Measurements from ENCODE around the gene TMEM178B. TPM values are rescaled to one million over a fixed set of nuclear protein-coding genes. Genes with fewer than 3 reads are reported as not detected.

The TMEM178B gene
- total and polyA plus RNA-seq, 10 of the 15 experiments (the other 5 are each of a cell fraction or from before 2014, with no cell fraction given), result 0.01 to 1.1 (median 0.04) TPM; not detected in 2

- H3K36me3 ChIP-seq (ENCODE audit: control insufficient read depth in 2 of 2, insufficient read depth in 2 of 2, low read length in 1 of 2), result no peaks in the 10 kb centered on the region
- no peak overlapping the region for H2AFZ ChIP-seq (ENCODE audit: control insufficient read depth, low read depth, low read length)
- no peaks in the 10 kb centered on the region for H4K20me1 ChIP-seq (ENCODE audit: control insufficient read depth, insufficient read depth)
- H3K9me3 ChIP-seq (replicated peaks; ENCODE audit: control insufficient read depth, insufficient read depth, low read length), result no peaks in the 10 kb centered on the region; the same call in 2 of the 3 replicates
- SMC1A ChIA-PET (ENCODE audit: uncharacterized antibody, unreplicated experiment), result no interaction called here
- DNase-seq (ENCODE audit: low read depth, low spot score) (no peak), FAIRE-seq (no peak), ATAC-seq (no peak)
- no peaks in the 10 kb centered on the region for H3K4me1 ChIP-seq (ENCODE audit: control insufficient read depth, insufficient read depth, low read length)
- WGBS (ENCODE audit: insufficient coverage, insufficient replicate concordance, low lambda C conversion rate, missing lambda C conversion rate), result 0% methylated on average over 2 of the region's 2 CpGs
- CTCF ChIA-PET, result no interaction called here
- H3K4me2 ChIP-seq (ENCODE audit: control insufficient read depth, insufficient read depth), result no peak overlapping the region
- H3K79me2 ChIP-seq (ENCODE audit: control insufficient read depth, insufficient read depth, low read length), result no peaks in the 10 kb centered on the region
- TF ChIP-seq PBX3 (IDR thresholded peaks at IDR 0.05; ENCODE audit: insufficient replicate concordance, low read depth, low read length), result no peak
- no peak for TF ChIP-seq KAT2A (conservative IDR thresholded peaks at IDR 0.05; ENCODE audit: control insufficient read depth, low read depth, low read length)
- TF ChIP-seq SUPT20H (IDR thresholded peaks at IDR 0.05; ENCODE audit: borderline replicate concordance, control insufficient read depth, low read depth, low read length), result no peak
- no peak overlapping the region for H3K4me3 ChIP-seq
- no TSS peak for BruUV-seq (replicated peaks)
- in situ Hi-C loops (cut with MboI), result no loop called here
- RAD21 ChIA-PET (ENCODE audit: unreplicated experiment), result no interaction called here
- H3K27me3 ChIP-seq (replicated peaks in 1 of 2; ENCODE audit: control insufficient read depth in 2 of 2, insufficient read depth in 2 of 2, low read length in 1 of 2), result no peaks in the 10 kb centered on the region
- POLR2A ChIA-PET, result no interaction called here
- no peak overlapping the region for H3K27ac ChIP-seq (ENCODE audit: control insufficient read depth, insufficient read depth)
- H3K9ac ChIP-seq (ENCODE audit: control insufficient read depth, insufficient read depth, low read length), result no peak overlapping the region
- intact Hi-C loops (cut with micrococcal nuclease; ENCODE audit: unreplicated experiment), result no loop called here
Observed at GRCh38 chr7:141361479-141361878, 287.6 kb downstream of the TMEM178B start.

GRCh38 chr7:141361960-141362359 lies 288.1 kb downstream of the TMEM178B start:
- Histone ChIP-seq H3K79me2 (ENCODE audit: control insufficient read depth, insufficient read depth, low read length) (no peaks in the 10 kb centered on the region), H4K20me1 (ENCODE audit: control insufficient read depth, insufficient read depth) (no peaks in the 10 kb centered on the region), H3K9me3 (replicated peaks; ENCODE audit: control insufficient read depth, insufficient read depth, low read length) (no peaks in the 10 kb centered on the region; the same call in 2 of the 3 replicates), H3K36me3 (ENCODE audit: control insufficient read depth in 2 of 2, insufficient read depth in 2 of 2, low read length in 1 of 2) (no peaks in the 10 kb centered on the region), H3K4me2 (ENCODE audit: control insufficient read depth, insufficient read depth) (no peak overlapping the region), H3K4me3 (no peak overlapping the region), H3K27ac (ENCODE audit: control insufficient read depth, insufficient read depth) (no peak overlapping the region), H2AFZ (ENCODE audit: control insufficient read depth, low read depth, low read length) (no peak overlapping the region), H3K4me1 (ENCODE audit: control insufficient read depth, insufficient read depth, low read length) (no peaks in the 10 kb centered on the region), H3K9ac (ENCODE audit: control insufficient read depth, insufficient read depth, low read length) (no peak overlapping the region), H3K27me3 (replicated peaks in 1 of 2; ENCODE audit: control insufficient read depth in 2 of 2, insufficient read depth in 2 of 2, low read length in 1 of 2) (no peaks in the 10 kb centered on the region)
- no peak for DNase-seq (ENCODE audit: low read depth, low spot score)
- ChIA-PET CTCF (no interaction called here), SMC1A (ENCODE audit: uncharacterized antibody, unreplicated experiment) (no interaction called here), RAD21 (ENCODE audit: unreplicated experiment) (no interaction called here), POLR2A (no interaction called here)
- intact Hi-C loops (cut with micrococcal nuclease; ENCODE audit: unreplicated experiment) (no loop called here), in situ Hi-C loops (cut with MboI) (no loop called here)
- ATAC-seq, result no peak
- no peak for FAIRE-seq
- no peak for TF ChIP-seq PRDM15 (CRISPR knock-in tag; IDR thresholded peaks at IDR 0.05)
- BruUV-seq (replicated peaks), result no TSS peak
- 22% methylated on average over 4 of the region's 4 CpGs for WGBS (ENCODE audit: insufficient coverage, insufficient replicate concordance, low lambda C conversion rate, missing lambda C conversion rate)

Data from GM12878 (cell line).